Cerebellar nuclear complex (tissue), 1 donor: Measurements from ENCODE around the gene PXDN.

Source experiments
- DNase-seq, 2 experiments: peaks; one replicate each; lab custom pipeline; 2025; lab: John Stamatoyannopoulos, UW

The PXDN gene

GRCh38 chr2:1755436-1756191 lies 11.3 kb upstream of the PXDN start:
- DNase-seq, result no peak

DNA sequence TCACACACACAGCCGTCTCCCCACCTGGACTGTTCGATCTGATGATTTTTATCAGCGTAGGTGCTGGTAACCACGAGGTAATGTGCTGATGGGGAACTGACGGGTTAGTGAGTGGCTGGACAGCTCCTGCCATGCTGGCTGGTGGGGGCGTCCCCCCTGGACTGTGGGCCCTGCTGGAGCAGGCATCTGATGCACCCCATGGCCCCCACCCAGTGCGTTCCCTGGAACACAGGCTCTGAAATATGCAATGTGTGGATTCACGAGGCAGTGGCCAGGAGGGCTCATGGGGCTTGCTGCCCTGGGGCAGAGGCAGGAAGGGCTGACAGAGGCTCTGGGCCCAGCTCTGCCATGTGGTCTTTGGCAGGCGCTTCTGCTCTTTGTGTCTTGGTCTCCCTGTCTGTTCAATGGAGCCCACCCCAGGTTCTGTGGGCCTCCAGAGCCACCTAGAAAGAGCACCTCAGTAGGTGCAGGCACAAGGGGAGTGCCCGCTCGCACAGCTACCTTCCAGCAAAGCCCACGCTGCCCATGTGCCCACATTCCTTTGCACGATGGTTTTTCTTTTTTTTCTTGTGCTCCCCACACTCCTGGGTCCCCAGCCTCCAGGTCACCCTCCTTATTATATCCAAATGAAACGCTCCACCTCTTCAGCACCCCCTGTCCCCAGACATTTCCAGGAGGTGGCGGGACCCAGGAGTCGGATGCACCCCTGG lies 10.3 kb upstream of the PXDN start:
- no peak for DNase-seq

- DNase-seq, result no peak
These were observed 9.7 kb upstream of the PXDN start for GRCh38 chr2:1754046-1754445.

- no peak for DNase-seq
These were observed 8.4 kb upstream of the PXDN start for GRCh38 chr2:1752751-1753150.

DNA sequence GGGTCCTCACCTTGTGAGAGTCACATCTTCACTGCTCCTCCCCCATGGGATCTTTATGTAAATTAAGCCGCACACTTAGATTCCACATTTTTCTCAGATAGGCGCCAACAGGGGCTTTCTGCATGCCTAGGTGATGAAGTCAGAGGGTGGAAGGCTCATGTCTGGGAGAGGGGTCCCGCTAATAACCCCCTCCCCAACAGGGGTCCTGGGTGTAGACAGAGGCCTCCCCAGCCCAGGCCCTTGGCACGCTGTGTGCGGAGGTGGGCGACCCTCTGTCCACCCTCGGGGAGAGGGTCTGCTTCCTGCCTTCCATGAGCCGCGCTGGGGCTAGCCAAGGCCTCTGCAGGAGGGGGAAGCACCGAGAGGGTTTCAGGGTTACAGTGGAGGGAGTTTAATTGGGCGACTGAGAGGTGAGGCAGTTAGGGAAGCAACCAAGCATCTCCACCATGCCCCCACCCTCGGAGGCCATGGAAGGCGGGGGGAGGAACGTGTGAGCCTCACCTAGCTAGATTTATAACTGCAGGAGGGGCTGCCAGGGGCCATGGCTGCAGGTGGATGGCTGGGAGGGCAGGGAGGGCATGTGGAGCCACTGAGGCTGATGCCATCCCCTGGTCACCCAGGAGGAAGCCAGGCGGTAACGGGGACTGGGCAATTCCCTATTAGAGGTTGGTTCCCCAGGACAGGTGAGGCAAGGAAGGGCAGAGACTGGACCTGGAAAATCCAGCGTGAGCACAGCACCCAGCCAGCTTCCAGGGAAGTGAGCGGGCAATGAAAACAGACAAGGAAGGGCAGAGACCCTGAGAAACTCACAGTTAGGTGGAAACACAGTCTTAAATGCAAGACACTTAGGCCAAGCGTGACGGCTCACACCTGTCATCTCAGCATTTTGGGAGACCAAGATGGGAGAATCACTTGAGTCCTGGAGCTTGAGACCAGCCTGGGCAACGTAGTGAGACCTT lies 7.7 kb upstream of the PXDN start:
- no peak for DNase-seq

DNA sequence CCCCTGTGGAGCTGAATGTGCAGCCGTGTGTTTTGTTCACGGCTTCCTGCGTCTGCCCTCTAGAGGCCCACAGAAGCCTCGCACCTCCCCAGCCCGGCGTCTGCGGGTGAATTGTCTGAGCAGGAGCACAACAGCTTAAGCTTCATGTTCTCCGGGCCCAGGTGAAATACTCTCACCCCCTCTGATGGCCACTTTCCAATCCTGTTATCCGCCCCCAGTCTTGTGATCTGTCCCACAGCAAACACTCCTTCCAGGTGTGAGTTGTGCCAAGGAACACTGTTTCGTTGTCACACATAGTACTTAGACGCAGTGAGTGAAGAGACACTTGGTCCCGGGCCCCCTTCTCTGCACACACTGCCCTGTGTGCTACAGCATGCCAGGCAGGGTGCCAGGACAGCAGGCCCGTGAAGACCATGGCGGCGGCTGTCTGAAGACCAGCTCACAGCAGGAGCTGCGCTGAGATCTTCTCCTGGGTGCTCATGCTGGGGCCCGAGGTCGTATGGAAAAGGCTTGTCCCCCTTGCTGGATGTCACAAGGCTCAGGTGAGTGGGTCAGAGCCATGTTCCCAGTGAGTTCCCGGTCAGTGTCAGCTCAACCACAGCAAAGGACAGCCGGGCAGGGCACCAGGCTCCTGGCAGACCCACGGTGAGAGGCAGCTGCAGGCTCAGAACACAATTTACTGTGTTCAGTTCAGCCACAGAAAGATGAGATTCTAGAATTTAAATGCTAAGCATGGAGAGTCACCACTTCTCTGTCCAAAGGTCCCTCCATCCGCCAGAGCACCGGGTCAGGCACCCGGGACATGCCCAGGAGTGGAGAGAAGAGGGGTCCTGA lies 6.8 kb upstream of the PXDN start:
- DNase-seq, result no peak

DNA sequence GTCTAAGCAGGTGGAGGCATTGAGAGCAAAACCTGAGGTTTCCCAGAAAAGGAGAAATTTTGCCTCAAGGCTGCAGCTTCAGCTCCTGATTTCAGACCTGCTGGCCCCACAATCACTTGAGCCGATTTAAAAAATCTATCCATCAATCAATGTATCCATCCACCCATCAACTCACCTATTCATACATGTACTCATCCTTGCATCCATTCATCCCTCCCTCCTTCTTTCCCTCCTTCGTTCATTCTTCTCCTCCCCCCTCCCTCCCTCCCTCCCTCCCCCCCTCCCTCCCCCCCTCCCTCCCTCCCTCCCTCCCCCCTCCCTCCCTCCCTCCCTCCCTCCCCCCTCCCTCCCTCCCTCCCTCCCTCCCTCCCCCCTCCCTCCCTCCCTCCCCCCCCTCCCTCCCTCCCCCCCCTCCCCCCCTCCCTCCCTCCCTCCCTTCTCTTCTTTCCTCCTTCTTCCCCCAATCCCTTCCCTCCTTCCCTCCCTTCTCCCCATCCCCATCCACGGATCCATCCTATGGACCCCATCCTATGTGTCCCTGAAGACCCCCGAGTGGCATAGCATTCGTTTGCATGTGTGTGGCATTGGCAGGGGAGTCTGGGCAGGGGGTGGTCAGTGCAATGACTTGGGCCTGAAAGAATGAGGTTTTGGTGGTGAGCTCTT lies 6.1 kb upstream of the PXDN start:
- no peak for DNase-seq

DNA sequence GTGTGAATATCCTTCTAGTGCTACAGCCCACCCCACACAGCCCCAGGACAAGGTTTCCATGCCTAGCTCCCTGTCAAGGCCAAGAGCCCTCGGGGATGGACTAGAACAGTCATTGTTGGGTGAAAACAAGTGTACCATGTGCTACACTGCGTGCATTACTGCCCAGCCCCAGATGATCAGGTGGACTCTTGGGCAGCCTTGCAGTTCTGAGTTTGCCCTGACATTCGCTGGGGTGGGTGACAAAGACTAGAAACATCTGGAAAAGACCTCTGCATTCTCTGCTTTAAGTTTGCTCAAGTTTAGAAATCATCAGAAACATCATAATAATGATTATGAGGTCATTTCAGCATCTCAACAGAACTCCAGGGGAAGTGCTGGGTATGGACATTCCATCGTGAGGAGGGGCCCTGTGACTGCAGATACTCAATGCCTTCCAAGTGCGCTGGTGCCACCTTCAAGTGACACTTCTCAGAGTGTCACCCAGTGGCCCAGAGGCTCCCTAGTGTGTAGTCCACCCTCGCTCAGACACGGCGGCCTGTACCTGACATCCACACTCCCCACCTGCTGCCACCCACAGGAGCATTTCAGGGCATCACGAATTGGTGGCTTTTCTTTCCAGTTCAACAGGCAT lies 5.3 kb upstream of the PXDN start:
- DNase-seq, result no peak

DNA sequence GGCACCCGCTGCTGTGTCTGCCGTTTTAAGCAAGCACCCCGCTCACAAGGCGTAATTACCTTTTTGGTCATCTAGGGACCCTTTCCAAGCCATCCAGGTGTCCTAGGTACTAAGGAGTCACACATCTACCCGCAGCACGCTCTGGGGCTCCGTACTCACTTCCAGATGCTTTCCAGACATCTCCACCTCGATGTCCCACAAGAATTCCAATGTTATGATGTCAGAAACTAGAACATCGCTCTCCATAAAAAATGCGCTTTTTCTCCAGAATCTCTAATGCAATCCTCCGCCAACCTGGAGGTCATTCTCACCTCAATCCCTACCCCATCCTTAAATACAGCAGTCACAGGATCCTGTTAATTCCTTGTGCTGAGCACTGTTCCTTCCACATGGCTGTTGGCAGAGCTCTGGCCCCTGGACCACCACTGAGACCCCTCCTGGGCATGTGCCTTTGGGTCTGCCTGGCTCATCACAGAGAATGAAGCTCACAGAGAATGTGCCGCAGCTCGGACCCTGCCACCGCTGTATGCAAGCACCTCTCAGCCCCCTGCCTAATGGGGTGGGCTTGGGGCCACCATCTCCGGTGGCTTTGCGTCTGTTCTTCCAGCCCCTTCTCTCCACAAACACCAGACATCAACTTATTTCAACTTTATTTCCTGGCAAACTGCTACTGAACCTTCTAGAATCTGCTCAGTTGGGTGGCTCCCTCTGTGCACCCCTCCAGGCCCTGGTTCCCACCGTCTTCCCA lies 4.6 kb upstream of the PXDN start:
- DNase-seq, result no peak

GRCh38 chr2:1748176-1748740 lies 3.9 kb upstream of the PXDN start:
- no peak for DNase-seq

DNA sequence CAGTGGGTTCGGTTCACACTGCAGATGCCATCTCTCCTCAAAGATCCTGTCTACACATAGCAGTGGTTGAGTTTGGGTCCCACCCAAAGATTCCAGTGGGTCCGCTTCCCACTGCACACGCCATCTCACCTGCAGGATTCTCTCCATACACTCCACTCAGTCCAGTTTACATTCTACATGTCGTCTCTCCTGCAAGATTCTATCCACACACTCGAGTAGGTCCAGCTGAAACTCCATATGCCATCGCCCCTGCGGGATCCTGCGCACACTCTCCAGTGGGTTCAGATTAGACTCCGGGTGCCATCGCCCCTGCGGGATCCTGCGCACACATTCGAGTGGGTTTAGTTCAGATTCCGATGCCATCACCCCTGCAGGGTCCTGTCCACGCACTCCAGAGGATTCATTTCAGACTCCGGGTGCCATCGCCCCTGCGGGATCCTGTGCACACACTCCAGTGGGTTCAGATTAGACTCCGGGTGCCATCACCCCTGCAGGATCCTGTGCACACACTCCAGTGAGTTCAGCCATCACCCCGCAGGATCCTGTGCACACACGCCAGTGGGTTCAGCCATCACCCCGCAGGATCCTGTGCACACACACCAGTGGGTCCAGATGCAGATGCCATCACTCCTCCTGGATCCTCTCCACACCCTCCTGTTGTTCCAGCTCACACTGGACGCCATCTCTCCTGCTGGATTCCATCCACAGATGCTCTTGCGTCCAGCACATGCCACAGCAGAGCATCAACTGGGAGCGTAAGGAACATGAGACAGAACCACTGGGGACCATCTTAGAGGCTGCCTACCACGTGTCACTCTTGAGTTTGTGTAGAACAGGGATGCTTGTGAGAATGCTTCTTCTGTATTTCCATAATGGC lies 3.0 kb upstream of the PXDN start:
- no peak for DNase-seq

DNA sequence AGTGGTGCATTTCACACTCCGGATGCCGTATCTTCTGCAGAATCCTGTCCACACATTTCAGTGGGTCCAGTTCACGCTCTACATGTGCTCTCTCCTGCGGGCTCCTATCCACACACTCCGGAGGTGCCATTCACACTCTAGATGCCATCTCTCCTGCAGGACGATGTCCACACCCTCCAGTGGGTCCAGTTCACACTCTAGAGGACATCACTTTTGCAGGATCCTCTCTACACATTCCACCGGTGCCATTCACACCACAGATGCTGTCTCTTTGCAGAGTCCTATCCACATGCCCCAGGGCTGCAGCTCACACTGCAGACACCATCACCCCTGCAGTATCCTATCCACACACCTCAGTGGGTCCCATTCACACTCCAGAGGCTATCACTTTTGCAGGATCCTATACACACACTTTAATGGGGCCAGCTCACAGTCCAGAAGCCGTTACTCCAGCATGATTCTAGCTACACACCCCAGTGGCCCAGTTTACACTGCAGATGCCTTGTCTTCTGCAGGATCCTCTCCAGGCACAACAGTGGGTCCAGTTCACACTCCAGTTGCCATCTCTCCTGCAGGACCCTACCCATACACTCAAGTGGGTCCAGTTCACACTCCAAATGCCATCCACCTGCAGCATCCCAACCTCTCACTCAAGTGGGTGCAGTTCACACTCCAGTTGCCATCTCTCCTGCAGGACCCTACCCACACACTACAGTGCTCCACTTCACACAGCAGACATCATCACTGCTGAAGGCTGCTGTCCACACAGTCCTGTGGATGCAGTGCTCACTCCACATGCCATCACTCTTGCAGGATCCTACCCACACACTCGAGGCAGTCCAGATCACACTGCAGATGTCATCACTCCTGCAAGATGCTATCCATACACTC lies 2.1 kb upstream of the PXDN start:
- no peak for DNase-seq

DNA sequence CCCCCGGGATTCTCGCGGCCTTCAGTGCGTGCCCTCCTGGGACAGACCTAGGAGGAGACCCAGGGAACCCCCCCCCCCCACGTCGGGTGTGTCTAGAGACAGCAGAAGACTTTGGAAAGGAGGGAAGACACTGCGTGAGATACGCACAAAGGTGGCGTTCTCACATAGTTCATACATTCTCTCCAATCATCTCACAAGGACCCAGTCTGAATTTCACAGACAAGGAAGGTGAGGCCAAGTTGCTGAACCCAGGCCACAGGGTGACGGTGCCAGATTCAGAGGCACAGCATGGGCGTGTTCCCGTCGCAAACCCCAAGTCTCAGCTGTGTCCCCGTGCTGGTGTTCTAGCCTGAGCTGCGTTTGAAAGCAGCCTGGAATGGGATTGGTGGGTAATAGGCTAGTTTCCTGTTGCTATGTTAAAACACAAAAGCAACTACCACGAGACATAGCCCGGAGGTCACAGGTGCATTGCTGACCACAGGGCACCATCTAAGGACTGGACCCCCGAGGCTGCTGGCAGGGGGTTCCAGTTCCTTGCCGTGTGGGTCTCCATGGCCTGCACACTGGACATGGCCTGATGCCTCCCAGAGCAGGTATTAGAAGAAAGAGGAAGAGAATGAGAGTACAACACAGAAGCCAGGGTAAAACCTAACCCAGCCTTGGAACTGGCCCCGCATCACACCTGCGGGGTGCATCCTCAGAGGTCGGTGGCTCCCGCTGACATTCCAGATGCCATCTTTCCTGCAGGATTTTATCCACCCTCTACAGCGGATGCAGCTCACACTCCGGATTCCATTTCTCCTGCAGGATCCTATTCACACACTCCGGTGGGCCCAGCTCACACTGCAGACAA lies 1.1 kb upstream of the PXDN start:
- DNase-seq, result no peak

DNA sequence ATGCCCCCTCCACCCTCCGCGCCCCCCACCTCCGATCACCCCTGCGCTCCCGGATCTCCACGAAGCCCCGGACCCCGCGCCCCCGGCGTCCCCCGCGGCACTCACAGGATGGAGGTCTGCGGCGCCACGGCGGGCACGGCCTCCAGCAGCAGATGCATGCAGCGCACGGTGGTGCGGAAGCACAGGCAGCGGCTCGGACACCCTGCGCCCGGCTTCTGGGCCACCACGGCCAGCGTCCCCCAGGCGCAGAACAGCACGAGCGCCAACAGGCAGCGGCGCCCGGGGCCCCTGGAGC lies 217 bp downstream of the PXDN start:
- DNase-seq, result no peak

DNA sequence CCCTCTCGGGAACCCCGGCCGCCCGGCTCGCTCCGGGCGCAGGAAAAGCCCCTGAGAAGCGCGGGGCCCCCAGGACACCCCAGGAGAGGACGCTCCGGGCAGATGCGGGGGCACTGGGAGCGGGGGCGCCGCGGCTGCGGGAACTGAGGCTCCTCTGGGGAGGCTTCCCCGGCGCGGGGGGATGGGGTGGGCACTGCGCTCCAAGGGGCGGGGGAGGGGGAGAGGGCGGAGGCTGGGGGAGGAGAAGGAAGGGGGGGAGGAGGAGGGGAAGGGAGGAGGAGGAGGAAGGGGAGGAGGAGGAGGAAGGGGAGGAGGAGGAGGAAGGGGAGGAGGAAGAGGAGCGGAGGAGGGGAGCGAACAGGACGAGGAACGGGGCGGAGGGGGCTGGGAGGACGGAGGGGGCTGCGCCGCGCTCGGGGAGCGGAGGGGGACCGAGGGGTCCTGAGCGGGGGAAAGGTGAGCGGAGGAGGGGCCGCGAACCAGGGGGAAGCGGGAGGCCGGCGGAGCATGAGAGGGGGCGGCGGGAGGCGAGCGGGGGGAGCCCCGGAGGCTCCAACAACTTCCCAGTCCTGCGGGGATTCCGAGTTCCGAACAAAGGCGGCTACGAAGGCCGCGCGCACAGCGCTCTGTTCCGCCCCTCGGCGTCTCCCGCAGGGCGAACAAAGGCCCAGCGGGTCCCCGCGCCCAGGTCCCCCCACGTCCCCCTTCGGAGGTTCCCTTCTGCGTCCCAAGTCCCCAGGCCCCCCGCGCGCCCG lies 742 bp downstream of the PXDN start:
- DNase-seq, result no peak
